Right ventricle myocardium superior (tissue), 1 donor: Measurements from ENCODE around the gene MED13L. TPM values are rescaled to one million over a fixed set of nuclear protein-coding genes. Genes with fewer than 3 reads are reported as not detected.
A peak's percentile ranks its signal among the peaks of the same experiment; 100 is the strongest.
"Not testable (repeated sequence)": the region's sequence is repeated elsewhere in the genome, so short reads cannot be mapped to it uniquely, and the experiment has no call there.

Experiments
- ATAC-seq: fragments of 200-7000 bp; cut with Tn5 transposase; one replicate; pipeline ENCODE4 v1.9.1; 2020; ENCODE audit warnings: mild to moderate bottlenecking; ENCODE audit not compliant: poor library complexity
- DNase-seq: peaks from one replicate; pipeline ENCODE4 v3.0.0-alpha.2; 2020
- intact Hi-C: fragments of 100-400 bp; cut with DNase I; formaldehyde crosslinking; loops from one replicate; pipeline ENCODE4 v1.11.2; 2022
- total RNA-seq: library from RNA; stranded (reverse); fragmentation: NEBNext Ultra II Directional; extraction: Animal tissue kit (Norgen Biotek cat#: 25700); gene quantifications from one replicate; pipeline ENCODE4 v1.2.1, GENCODE V29; 2021
- donor health status: DM: no; HTN: yes; CAD: no; lungs with severe emphysema.

MED13L gene
- total RNA-seq, 1 donor from 2014 or later: 57.7 TPM

- ATAC-seq (no peak), DNase-seq (no peak)
- intact Hi-C loops: loop anchor here (10.0 kb wide), 1 partner anchor 150 kb away; no protein-coding TSS in a partner anchor
These were observed 6.9 kb upstream of the MED13L start for GRCh38 chr12:116284396-116284795.

- intact Hi-C loops: loop anchor here (10.0 kb wide), 1 partner anchor 151 kb away; no protein-coding TSS in a partner anchor
- not testable (repeated sequence) for ATAC-seq, DNase-seq
These were observed 6.4 kb upstream of the MED13L start for GRCh38 chr12:116283881-116284280.

- ATAC-seq (no peak), DNase-seq (no peak)
- intact Hi-C loops: loop anchor here (10.0 kb wide), 1 partner anchor 152 kb away; no protein-coding TSS in a partner anchor
These were observed 5.1 kb upstream of the MED13L start for GRCh38 chr12:116282371-116283286.

- ATAC-seq (no peak), DNase-seq (no peak)
- intact Hi-C loops: loop anchor here (10.0 kb wide), 1 partner anchor 154 kb away; no protein-coding TSS in a partner anchor
These were observed 3.2 kb upstream of the MED13L start for GRCh38 chr12:116280595-116281290.

- intact Hi-C loops: loop anchor here (5.0 kb wide), 1 partner anchor 319 kb away; no protein-coding TSS in a partner anchor
- ATAC-seq (no peak), DNase-seq (no peak)
These were observed 1.2 kb upstream of the MED13L start for GRCh38 chr12:116278667-116279066.

- no peak for DNase-seq
- intact Hi-C loops: loop anchor here (5.0 kb wide), 1 partner anchor 319 kb away; no protein-coding TSS in a partner anchor
- ATAC-seq: no peak
These were observed 760 bp upstream of the MED13L start for GRCh38 chr12:116278279-116278626.

- peak; percentile 79 for DNase-seq
- intact Hi-C loops: loop anchor here (5.0 kb wide), 1 partner anchor 320 kb away; no protein-coding TSS in a partner anchor
- peak; percentile 41 for ATAC-seq
These were observed 634 bp downstream of the MED13L start for GRCh38 chr12:116276652-116277466.

GRCh38 chr12:116274551-116275375 lies 2.7 kb downstream of the MED13L start:
- intact Hi-C loops: loop anchor here (5.0 kb wide), 1 partner anchor 323 kb away; no protein-coding TSS in a partner anchor
- no peak for DNase-seq
- ATAC-seq: no peak

- DNase-seq: no peak
- no peak for ATAC-seq
- intact Hi-C loops: no loop called here
These were observed 3.5 kb downstream of the MED13L start for GRCh38 chr12:116273813-116274550.

GRCh38 chr12:116267948-116268347 lies 9.5 kb downstream of the MED13L start:
- intact Hi-C loops: no loop called here
- ATAC-seq (no peak), DNase-seq (no peak)

GRCh38 chr12:116266631-116267349 lies 10.7 kb downstream of the MED13L start:
- ATAC-seq (no peak), DNase-seq (no peak)
- intact Hi-C loops: no loop called here

- ATAC-seq (peak; percentile 39), DNase-seq (no peak)
- intact Hi-C loops: no loop called here
These were observed 11.3 kb downstream of the MED13L start for GRCh38 chr12:116266168-116266601.

- intact Hi-C loops: no loop called here
- no peak for ATAC-seq
- DNase-seq: no peak
These were observed 11.9 kb downstream of the MED13L start for GRCh38 chr12:116265351-116266147.

GRCh38 chr12:116264525-116265070 lies 12.9 kb downstream of the MED13L start:
- intact Hi-C loops: no loop called here
- ATAC-seq: no peak
- DNase-seq: no peak

GRCh38 chr12:116263844-116264243 lies 13.6 kb downstream of the MED13L start:
- DNase-seq (no peak), ATAC-seq (peak; percentile 38)
- intact Hi-C loops: no loop called here
